ENCODE data around the gene PASK. TPM values are rescaled to one million over a fixed set of nuclear protein-coding genes. Genes with fewer than 3 reads are reported as not detected.

The PASK gene
- total and polyA plus RNA-seq, 2 donors (not counting 1 experiment from before 2014, with no cell fraction given), result 48.2 to 144 TPM

- Histone ChIP-seq H3K4me3 (ENCODE audit: control extremely low read depth in 1 of 5, extremely low read depth in 1 of 5, insufficient read depth in 1 of 5, low read depth in 2 of 5, low read length in 4 of 5) (no peak overlapping the region), H3K4me2 (replicated peaks; ENCODE audit: low read depth, low read length, poor library complexity, severe bottlenecking) (peak overlapping the region; percentile 48), H2AFZ (ENCODE audit: insufficient read depth, low read depth, low read length, poor library complexity, severe bottlenecking) (no peak overlapping the region), H3K36me3 (replicated peaks in 1 of 2; ENCODE audit: control extremely low read depth in 1 of 2, control insufficient read depth in 1 of 2, extremely low read depth in 1 of 2, insufficient read depth in 2 of 2, low read length in 1 of 2) (no peaks in the 10 kb centered on the region), H3K9ac (ENCODE audit: low read length) (no peak overlapping the region), H4K20me1 (ENCODE audit: control insufficient read depth, insufficient read depth, low read length, poor library complexity, severe bottlenecking) (no peaks in the 10 kb centered on the region), H3K9me3 (ENCODE audit: control extremely low read depth in 1 of 3, control insufficient read depth in 2 of 3, insufficient read depth in 1 of 3, low read length in 2 of 3) (peaks cover 0 to 3% (median 0%) of the 10 kb centered on the region in 3 donors), H3K79me2 (ENCODE audit: control insufficient read depth, insufficient read depth, low read length) (no peaks in the 10 kb centered on the region), H3K27me3 (replicated peaks in 1 of 4; ENCODE audit: control extremely low read depth in 1 of 4, control insufficient read depth in 3 of 4, insufficient read depth in 4 of 4, low read length in 3 of 4) (no peaks in the 10 kb centered on the region), H3K27ac (ENCODE audit: low read length in 2 of 2) (no peak overlapping the region), H3K4me1 (ENCODE audit: control insufficient read depth in 2 of 2, insufficient read depth in 2 of 2, low read length in 2 of 2) (peaks cover 0 to 12% of the 10 kb centered on the region in 2 donors)
- intact Hi-C loops (cut with micrococcal nuclease), result no loop called here
- no peaks in the 10 kb centered on the region for H3K9me3 Mint-ChIP-seq (ENCODE audit: insufficient read depth)
- H3K27me3 Mint-ChIP-seq, result no peaks in the 10 kb centered on the region
- peaks cover 7% of the 10 kb centered on the region for H3K4me1 Mint-ChIP-seq
- ATAC-seq (ENCODE audit: low read depth) (no peak), DNase-seq (no peak)
- TF ChIP-seq CTCF (IDR thresholded peaks at IDR 0.05) (no peak), EZH2 (IDR thresholded peaks at IDR 0.05; ENCODE audit: borderline replicate concordance, insufficient read depth, low read depth, low read length, poor library complexity, severe bottlenecking) (no peak)
- ChIA-PET POLR2A (no interaction called here), CTCF (interaction anchor here (1.7 kb wide), 1 partner anchor 206 kb away, joined by 5 read pairs; no protein-coding TSS in a partner anchor)
- H3K27ac Mint-ChIP-seq, result no peak overlapping the region
- H3K4me3 Mint-ChIP-seq, result no peak overlapping the region
- WGBS (ENCODE audit: insufficient coverage), result 92% methylated on average over 32 of the region's 32 CpGs
These were observed 40.0 kb upstream of the PASK start for GRCh38 chr2:241189093-241189855.

Data from B cell (primary cell).